ENCODE data around the gene IFNK. TPM values are rescaled to one million over a fixed set of nuclear protein-coding genes. Genes with fewer than 3 reads are reported as not detected.
A peak's percentile ranks its signal among the peaks of the same experiment; 100 is the strongest.

The IFNK gene
- total and polyA plus RNA-seq, 2 experiments from 2014 or later: not detected

DNA sequence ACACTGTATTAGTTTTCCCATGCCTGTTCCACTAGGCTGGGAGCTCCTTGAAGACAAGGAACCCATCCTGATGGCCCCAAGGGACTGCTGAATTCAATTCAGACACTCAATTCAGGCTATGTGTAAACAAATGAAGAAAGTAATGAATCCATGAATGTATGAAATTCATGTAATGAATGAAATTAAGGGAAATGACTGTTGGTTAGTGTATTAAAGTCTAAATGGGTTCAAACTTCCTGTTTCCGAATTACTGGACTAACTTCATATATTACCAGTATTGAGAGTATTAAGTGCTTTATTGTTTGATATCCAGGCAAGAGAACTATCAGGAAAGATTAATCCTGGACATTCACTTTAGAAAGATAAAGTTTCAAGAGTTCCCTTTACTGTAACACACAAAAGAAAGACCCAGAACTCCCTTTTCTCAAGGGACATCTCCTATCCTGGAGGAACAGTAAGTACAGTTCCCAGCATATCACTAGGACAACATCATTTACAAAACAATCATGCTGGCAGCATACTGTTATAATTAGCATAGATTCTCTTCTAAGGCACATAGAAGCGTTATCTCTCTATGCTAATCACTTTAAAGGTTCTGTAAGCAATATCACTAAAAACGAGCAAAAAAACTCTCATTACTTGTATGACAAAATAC lies 28.5 kb upstream of the IFNK start:
- Histone ChIP-seq H3K36me3 (ENCODE audit: insufficient read depth) (no peaks in the 10 kb centered on the region), H3K79me2 (replicated peaks; ENCODE audit: insufficient read depth) (peaks cover 12% of the 10 kb centered on the region), H3K9me2 (ENCODE audit: insufficient read depth) (no peaks in the 10 kb centered on the region), H3K27me3 (ENCODE audit: insufficient read depth) (no peaks in the 10 kb centered on the region), H4K20me1 (replicated peaks; ENCODE audit: insufficient read depth) (no peaks in the 10 kb centered on the region), H3F3A (replicated peaks; ENCODE audit: low read depth) (no peaks in the 10 kb centered on the region), H3K27ac (ENCODE audit: low read depth) (no peak overlapping the region), H2AFZ (no peak overlapping the region), H3K4me1 (ENCODE audit: insufficient read depth) (peaks cover 46% of the 10 kb centered on the region), H3K4me3 (no peak overlapping the region), H3K4me2 (peak overlapping the region; percentile 13)
- no peak for TF ChIP-seq JUNB (IDR thresholded peaks at IDR 0.05; ENCODE audit: unreplicated experiment)
- no peak for TF ChIP-seq STAT1 (IDR thresholded peaks at IDR 0.05; ENCODE audit: unreplicated experiment)
- TF ChIP-seq NANOG (IDR thresholded peaks at IDR 0.05; ENCODE audit: borderline replicate concordance): no peak
- TF ChIP-seq, protein P1, sequence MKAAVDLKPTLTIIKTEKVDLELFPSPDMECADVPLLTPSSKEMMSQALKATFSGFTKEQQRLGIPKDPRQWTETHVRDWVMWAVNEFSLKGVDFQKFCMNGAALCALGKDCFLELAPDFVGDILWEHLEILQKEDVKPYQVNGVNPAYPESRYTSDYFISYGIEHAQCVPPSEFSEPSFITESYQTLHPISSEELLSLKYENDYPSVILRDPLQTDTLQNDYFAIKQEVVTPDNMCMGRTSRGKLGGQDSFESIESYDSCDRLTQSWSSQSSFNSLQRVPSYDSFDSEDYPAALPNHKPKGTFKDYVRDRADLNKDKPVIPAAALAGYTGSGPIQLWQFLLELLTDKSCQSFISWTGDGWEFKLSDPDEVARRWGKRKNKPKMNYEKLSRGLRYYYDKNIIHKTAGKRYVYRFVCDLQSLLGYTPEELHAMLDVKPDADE (IDR thresholded peaks at IDR 0.05): no peak
- TF ChIP-seq CREB1 (CRISPR knock-in tag; IDR thresholded peaks at IDR 0.05; ENCODE audit: low read depth): no peak
- TF ChIP-seq EZH2phosphoT487 (IDR thresholded peaks at IDR 0.05; ENCODE audit: unreplicated experiment): no peak
- no peak for TF ChIP-seq ZNF462 (CRISPR knock-in tag; IDR thresholded peaks at IDR 0.05)
- TF ChIP-seq REST (IDR thresholded peaks at IDR 0.05; ENCODE audit: unreplicated experiment): no peak
- Mint-ChIP-seq H3K27ac (0 out of 2 replicates have a peak overlapping the region, but pooled peaks have one; percentile 88), H3K36me3 (ENCODE audit: low read depth) (peaks cover 14% of the 10 kb centered on the region; the same call in 2 of the 3 replicates), H3K9me3 (peaks cover 11% of the 10 kb centered on the region), H3K27me3 (ENCODE audit: insufficient read depth, low read depth, poor library complexity) (no peaks in the 10 kb centered on the region), H3K4me3 (no peak overlapping the region; the same call in 2 of the 3 replicates), H3K4me1 (peaks cover 70% of the 10 kb centered on the region)
- DNase-seq (ENCODE audit: low spot score) (no peak), ATAC-seq (peak; percentile 45; the same call in 2 of the 3 replicates)
